Measurements from ENCODE around the gene IGLL1. TPM values are rescaled to one million over a fixed set of nuclear protein-coding genes. Genes with fewer than 3 reads are reported as not detected.

IGLL1 gene
- total and polyA plus RNA-seq, 12 donors, result 0.17 to 0.48 TPM; not detected in 10

DNA sequence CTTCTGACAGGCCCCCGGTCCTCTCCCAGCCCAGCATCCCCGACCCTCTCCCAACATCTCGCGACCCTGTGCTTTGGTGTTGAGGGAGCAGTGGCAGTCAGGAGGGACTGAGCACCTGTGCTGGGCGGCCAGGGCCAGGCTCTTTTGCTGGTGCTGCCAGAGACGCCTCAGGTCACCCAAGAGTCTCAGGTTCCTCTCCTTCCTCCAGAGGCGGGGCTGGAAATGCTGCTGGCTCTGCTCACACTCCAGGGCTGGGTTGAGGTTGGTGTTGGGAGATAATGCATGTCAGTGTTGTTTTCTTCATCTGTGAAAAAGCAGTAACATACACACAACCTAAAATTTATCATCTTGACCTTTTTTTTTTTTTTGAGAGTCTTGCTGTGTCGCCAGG, 1.2 kb upstream of the IGLL1 start:
- intact Hi-C loops (cut with DNase I), result no loop called here
- H3K27ac ChIP-seq, result no peak overlapping the region
- 65 to 75% (median 68%) methylated on average over 7 to 8 of the region's 8 CpGs for WGBS, 4 donors
- no peaks in the 10 kb centered on the region for H3K4me1 ChIP-seq (replicated peaks in 1 of 2)
- no peak overlapping the region for H3K4me3 ChIP-seq
- TF ChIP-seq, protein P1, sequence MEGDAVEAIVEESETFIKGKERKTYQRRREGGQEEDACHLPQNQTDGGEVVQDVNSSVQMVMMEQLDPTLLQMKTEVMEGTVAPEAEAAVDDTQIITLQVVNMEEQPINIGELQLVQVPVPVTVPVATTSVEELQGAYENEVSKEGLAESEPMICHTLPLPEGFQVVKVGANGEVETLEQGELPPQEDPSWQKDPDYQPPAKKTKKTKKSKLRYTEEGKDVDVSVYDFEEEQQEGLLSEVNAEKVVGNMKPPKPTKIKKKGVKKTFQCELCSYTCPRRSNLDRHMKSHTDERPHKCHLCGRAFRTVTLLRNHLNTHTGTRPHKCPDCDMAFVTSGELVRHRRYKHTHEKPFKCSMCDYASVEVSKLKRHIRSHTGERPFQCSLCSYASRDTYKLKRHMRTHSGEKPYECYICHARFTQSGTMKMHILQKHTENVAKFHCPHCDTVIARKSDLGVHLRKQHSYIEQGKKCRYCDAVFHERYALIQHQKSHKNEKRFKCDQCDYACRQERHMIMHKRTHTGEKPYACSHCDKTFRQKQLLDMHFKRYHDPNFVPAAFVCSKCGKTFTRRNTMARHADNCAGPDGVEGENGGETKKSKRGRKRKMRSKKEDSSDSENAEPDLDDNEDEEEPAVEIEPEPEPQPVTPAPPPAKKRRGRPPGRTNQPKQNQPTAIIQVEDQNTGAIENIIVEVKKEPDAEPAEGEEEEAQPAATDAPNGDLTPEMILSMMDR (IDR thresholded peaks at IDR 0.05), result no peak
- no peak for TF ChIP-seq POLR2A (IDR thresholded peaks at IDR 0.05)
- H3K9me3 ChIP-seq (replicated peaks in 1 of 3), result no peaks in the 10 kb centered on the region
- DNase-seq, result no peak
- no peaks in the 10 kb centered on the region for H3K36me3 ChIP-seq (replicated peaks in 1 of 2)
- no peaks in the 10 kb centered on the region for H3K27me3 ChIP-seq

DNA sequence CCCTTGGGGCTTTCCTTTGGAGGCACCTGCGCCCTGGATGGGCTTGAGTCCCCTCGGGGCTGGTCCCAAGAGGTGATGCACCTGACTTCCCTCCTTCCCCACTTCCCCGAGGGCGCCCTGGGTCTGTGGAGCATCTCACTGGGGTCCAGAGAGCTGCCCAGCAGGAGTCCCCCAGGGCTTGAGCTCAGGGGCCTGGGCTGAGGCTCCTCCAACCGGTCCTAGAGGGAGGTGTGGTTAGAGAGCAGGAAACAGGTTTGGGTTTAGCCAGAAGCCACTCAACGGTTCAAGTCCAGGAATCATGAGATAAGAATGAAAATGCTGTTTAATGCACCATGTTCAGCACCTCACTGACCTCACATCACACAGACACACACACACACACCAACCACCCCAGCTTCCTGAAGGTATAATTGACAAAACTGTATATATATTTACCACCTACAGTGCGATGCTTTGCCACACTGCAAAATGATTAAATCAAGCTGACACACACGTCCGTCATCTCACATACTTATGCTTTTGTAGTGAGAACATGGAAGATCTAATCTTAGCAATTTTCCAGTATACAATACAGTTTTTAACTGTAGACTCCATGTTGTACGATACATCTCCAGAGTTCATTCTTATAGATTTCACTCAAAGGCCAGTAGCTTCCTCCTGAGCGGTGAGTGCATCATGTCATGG, 628 bp upstream of the IGLL1 start:
- Histone ChIP-seq H3K4me3 (no peak overlapping the region), H3K36me3 (replicated peaks in 1 of 2) (no peaks in the 10 kb centered on the region), H3K27me3 (no peaks in the 10 kb centered on the region), H3K9me3 (replicated peaks in 1 of 3) (no peaks in the 10 kb centered on the region), H3K27ac (no peak overlapping the region), H3K4me1 (replicated peaks in 1 of 2) (no peaks in the 10 kb centered on the region)
- DNase-seq, result no peak
- no peak for TF ChIP-seq POLR2A (IDR thresholded peaks at IDR 0.05)
- TF ChIP-seq, protein P1 (IDR thresholded peaks at IDR 0.05), result no peak
- intact Hi-C loops (cut with DNase I), result no loop called here
- WGBS, 4 donors, result 55 to 76% (median 71%) methylated on average over 6 to 11 of the region's 11 CpGs

DNA sequence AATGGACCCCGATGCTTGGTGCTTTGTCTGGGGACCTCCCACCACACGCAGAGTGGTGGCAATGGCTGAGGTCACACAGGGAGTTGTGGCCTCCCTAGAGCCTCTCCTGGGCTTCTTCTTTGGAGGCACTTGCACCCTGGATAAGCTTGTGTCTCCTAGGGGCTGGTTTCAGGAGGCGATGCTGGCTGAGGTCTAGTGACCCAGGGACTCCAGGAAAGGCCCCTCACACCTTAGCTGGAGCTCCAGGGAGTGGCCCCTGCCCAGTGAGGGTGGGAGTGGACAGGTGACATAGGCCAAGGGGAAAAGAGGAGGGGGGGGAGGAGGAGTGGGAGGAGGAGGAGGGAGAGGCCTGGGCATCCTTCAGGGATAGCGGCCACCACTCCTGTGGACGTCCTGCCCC, 810 bp downstream of the IGLL1 start:
- WGBS, 4 donors, result 77 to 86% (median 80%) methylated on average over 5 of the region's 5 CpGs
- no peak for DNase-seq
- intact Hi-C loops (cut with DNase I), result no loop called here

DNA sequence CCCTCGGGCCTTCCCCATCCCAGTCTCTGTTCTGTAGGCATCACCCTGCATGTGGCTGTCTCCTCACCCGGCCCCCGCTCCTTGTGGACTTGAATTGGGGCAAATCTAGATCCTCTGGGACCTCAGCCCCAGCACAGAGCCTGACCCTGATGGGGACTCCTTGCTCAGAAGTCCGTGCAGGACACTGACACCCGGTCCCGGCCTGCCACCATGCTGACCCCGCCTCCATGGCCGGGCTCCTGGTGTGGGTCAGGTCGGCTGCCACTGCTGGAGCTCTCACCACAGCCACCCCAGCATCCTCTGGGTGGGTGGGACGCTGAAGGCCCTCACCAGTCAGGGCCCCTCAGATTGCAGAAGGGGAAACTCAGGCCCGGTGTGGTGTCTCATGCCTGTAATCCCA, 1.8 kb downstream of the IGLL1 start:
- Histone ChIP-seq H3K36me3 (replicated peaks in 1 of 2) (no peaks in the 10 kb centered on the region), H3K4me1 (replicated peaks in 1 of 2) (no peaks in the 10 kb centered on the region), H3K4me3 (no peak overlapping the region), H3K9me3 (replicated peaks in 1 of 3) (no peaks in the 10 kb centered on the region), H3K27me3 (no peaks in the 10 kb centered on the region), H3K27ac (no peak overlapping the region)
- 72 to 79% (median 75%) methylated on average over 6 to 11 of the region's 11 CpGs for WGBS, 4 donors
- TF ChIP-seq POLR2A (IDR thresholded peaks at IDR 0.05), result no peak
- TF ChIP-seq, protein P1 (IDR thresholded peaks at IDR 0.05), result no peak
- DNase-seq, result no peak
- intact Hi-C loops (cut with DNase I), result no loop called here

More for the DNA sequence above, 810 bp downstream of the IGLL1 start:
- Histone ChIP-seq H3K4me1 (replicated peaks in 1 of 2) (no peaks in the 10 kb centered on the region), H3K27me3 (no peaks in the 10 kb centered on the region), H3K9me3 (replicated peaks in 1 of 3) (no peaks in the 10 kb centered on the region), H3K27ac (no peak overlapping the region), H3K36me3 (replicated peaks in 1 of 2) (no peaks in the 10 kb centered on the region), H3K4me3 (no peak overlapping the region)
- TF ChIP-seq, protein P1 (IDR thresholded peaks at IDR 0.05), result no peak
- no peak for TF ChIP-seq POLR2A (IDR thresholded peaks at IDR 0.05)

All from adrenal gland (tissue), 12 donors.